HG02623 (cell line): ENCODE data around the gene NOL4L.

Source experiments
- ATAC-seq: cut with Tn5 transposase; IDR thresholded peaks from one replicate; pipeline ENCODE4 v1.9.1; 2021; ENCODE audit warnings: moderate library complexity; ENCODE audit not compliant: unreplicated experiment

The NOL4L gene

GRCh38 chr20:32451340-32451681 is 133.8 kb downstream of the NOL4L start:
- no peak for ATAC-seq

- no peak for ATAC-seq
Observed at GRCh38 chr20:32450484-32451061, 134.6 kb downstream of the NOL4L start.

- ATAC-seq: no peak
Observed at GRCh38 chr20:32449890-32450401, 135.2 kb downstream of the NOL4L start.

- no peak for ATAC-seq
Observed at GRCh38 chr20:32449057-32449889, 135.9 kb downstream of the NOL4L start.

GRCh38 chr20:32448306-32449056 is 136.7 kb downstream of the NOL4L start:
- no peak for ATAC-seq

- ATAC-seq: no peak
Observed at GRCh38 chr20:32447136-32448027, 137.8 kb downstream of the NOL4L start.

- ATAC-seq: no peak
Observed at GRCh38 chr20:32446301-32447100, 138.6 kb downstream of the NOL4L start.

GRCh38 chr20:32445539-32446273 is 139.4 kb downstream of the NOL4L start:
- ATAC-seq: no peak

GRCh38 chr20:32444474-32445220 is 140.5 kb downstream of the NOL4L start:
- ATAC-seq: no peak

- no peak for ATAC-seq
Observed at GRCh38 chr20:32443386-32443974, 141.7 kb downstream of the NOL4L start.

GRCh38 chr20:32442630-32443373 is 142.3 kb downstream of the NOL4L start:
- ATAC-seq: no peak

- no peak for ATAC-seq
Observed at GRCh38 chr20:32441638-32442037, 143.5 kb downstream of the NOL4L start.

GRCh38 chr20:32440758-32441078 is 144.4 kb downstream of the NOL4L start:
- no peak for ATAC-seq

GRCh38 chr20:32440069-32440757 is 144.9 kb downstream of the NOL4L start:
- no peak for ATAC-seq

- ATAC-seq: no peak
Observed at GRCh38 chr20:32439132-32439829, 145.9 kb downstream of the NOL4L start.

GRCh38 chr20:32438331-32438858 is 146.7 kb downstream of the NOL4L start:
- no peak for ATAC-seq
